Measurements from ENCODE around the gene SFTA2.
"Not testable (repeated sequence)": the region's sequence is repeated elsewhere in the genome, so short reads cannot be mapped to it uniquely, and the experiment has no call there.

Gene SFTA2

DNA sequence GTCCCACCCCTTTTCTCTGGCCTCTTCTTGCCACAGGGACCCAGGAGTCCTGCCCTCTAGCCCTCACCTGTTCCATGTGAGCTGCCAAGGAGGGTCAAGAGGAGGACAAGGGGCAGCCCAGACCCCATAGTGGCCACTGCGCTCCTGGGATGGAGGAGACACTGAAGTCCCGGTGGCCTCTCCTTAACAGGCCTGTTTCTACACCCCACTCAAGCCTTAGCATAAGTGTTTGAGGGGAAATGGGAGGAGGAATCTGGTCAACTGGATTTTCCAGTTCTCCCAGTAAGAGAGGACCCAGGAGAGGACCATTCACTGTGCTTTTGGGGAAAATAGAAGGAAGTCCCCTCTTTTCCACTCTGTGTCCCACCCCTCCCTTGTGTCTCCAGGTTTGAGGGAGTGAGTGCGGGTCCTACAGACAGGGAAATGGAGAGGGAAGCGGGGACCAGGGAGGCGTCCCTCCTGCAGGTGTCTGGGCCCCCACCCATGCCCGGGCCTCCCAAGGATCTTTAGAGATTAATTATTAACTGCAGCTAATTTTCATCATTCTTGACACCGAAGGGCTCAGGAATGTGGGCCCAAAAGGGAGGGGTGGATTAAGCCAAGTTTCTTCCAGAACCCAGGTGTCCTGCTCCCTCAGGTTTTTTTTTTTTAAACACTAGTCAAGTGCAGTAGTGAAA is at the start of gene SFTA2:
TSS of gene SFTA2 (minus strand) at position 202 of the 677 bp plus-strand sequence. CDS start at position 128, 74 bp downstream.
- peaks cover 4 to 6% of the 10 kb centered on the region in 2 donors for H3K9me3 ChIP-seq (ENCODE audit: control insufficient read depth in 1 of 2, low read length in 2 of 2)
- no peaks in the 10 kb centered on the region for H3K27me3 ChIP-seq (ENCODE audit: control insufficient read depth in 1 of 2, insufficient read depth in 2 of 2, low read length in 2 of 2)
- H3K9ac ChIP-seq (ENCODE audit: low read depth in 1 of 2, low read length in 2 of 2): no peak within 1 kb of the TSS
- H3K36me3 ChIP-seq (ENCODE audit: control insufficient read depth in 1 of 2, insufficient read depth in 2 of 2, low read length in 2 of 2): no peaks in the 10 kb centered on the region
- peaks cover 7% of the 10 kb centered on the region in 2 donors for H3K4me1 ChIP-seq (ENCODE audit: control insufficient read depth in 1 of 2, insufficient read depth in 2 of 2, low read length in 2 of 2)
- H3K4me3 ChIP-seq (ENCODE audit: low read depth in 1 of 2, low read length in 2 of 2): no peak within 1 kb of the TSS
- H3K27ac ChIP-seq (ENCODE audit: low read depth, low read length): no peak within 1 kb of the TSS

GRCh38 chr6:30979690-30980089 is 47.7 kb upstream of the SFTA2 start:
- Histone ChIP-seq H3K27me3 (ENCODE audit: control insufficient read depth in 1 of 2, insufficient read depth in 2 of 2, low read length in 2 of 2) (peaks cover 6 to 11% of the 10 kb centered on the region in 2 donors), H3K9ac (ENCODE audit: low read depth in 1 of 2, low read length in 2 of 2) (no peak overlapping the region), H3K9me3 (ENCODE audit: control insufficient read depth in 1 of 2, low read length in 2 of 2) (no peaks in the 10 kb centered on the region), H3K27ac (ENCODE audit: low read depth, low read length) (no peak overlapping the region), H3K4me1 (ENCODE audit: control insufficient read depth in 1 of 2, insufficient read depth in 2 of 2, low read length in 2 of 2) (peaks cover 5 to 8% of the 10 kb centered on the region in 2 donors), H3K4me3 (ENCODE audit: low read depth in 1 of 2, low read length in 2 of 2) (no peak overlapping the region), H3K36me3 (ENCODE audit: control insufficient read depth in 1 of 2, insufficient read depth in 2 of 2, low read length in 2 of 2) (no peaks in the 10 kb centered on the region)

DNA sequence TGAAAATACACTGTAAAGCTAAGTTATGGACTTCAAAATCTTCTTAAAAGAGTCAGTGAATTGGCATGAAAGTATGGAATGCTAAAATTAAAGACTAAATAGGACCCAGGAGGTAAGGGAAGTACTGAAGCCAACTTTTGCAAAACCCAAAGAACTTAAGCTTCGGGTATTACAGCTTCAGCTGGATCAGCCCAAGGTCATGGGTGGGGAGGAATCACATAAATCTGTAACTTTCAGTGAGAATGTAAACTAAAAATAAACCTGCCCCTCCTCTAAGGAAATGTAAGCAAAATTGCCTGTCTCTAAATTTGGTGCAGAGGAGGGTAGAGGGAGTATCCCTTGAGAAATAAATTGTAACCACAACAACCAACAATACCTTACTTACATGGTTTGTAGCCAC is 47.2 kb upstream of the SFTA2 start:
- H3K27ac ChIP-seq (ENCODE audit: low read depth, low read length): no peak overlapping the region
- H3K36me3 ChIP-seq (ENCODE audit: control insufficient read depth in 1 of 2, insufficient read depth in 2 of 2, low read length in 2 of 2): no peaks in the 10 kb centered on the region
- no peak overlapping the region for H3K9ac ChIP-seq (ENCODE audit: low read depth in 1 of 2, low read length in 2 of 2)
- peaks cover 5 to 8% of the 10 kb centered on the region in 2 donors for H3K4me1 ChIP-seq (ENCODE audit: control insufficient read depth in 1 of 2, insufficient read depth in 2 of 2, low read length in 2 of 2)
- H3K9me3 ChIP-seq (ENCODE audit: control insufficient read depth in 1 of 2, low read length in 2 of 2): no peaks in the 10 kb centered on the region
- H3K27me3 ChIP-seq (ENCODE audit: control insufficient read depth in 1 of 2, insufficient read depth in 2 of 2, low read length in 2 of 2): peaks cover 6 to 11% of the 10 kb centered on the region in 2 donors
- H3K4me3 ChIP-seq (ENCODE audit: low read depth in 1 of 2, low read length in 2 of 2): no peak overlapping the region

- Histone ChIP-seq H3K27ac (ENCODE audit: low read depth, low read length) (no peak overlapping the region), H3K9ac (ENCODE audit: low read depth in 1 of 2, low read length in 2 of 2) (no peak overlapping the region), H3K9me3 (ENCODE audit: control insufficient read depth in 1 of 2, low read length in 2 of 2) (no peaks in the 10 kb centered on the region), H3K27me3 (ENCODE audit: control insufficient read depth in 1 of 2, insufficient read depth in 2 of 2, low read length in 2 of 2) (peaks cover 5 to 6% of the 10 kb centered on the region in 2 donors), H3K4me3 (ENCODE audit: low read depth in 1 of 2, low read length in 2 of 2) (no peak overlapping the region), H3K4me1 (ENCODE audit: control insufficient read depth in 1 of 2, insufficient read depth in 2 of 2, low read length in 2 of 2) (no peaks in the 10 kb centered on the region), H3K36me3 (ENCODE audit: control insufficient read depth in 1 of 2, insufficient read depth in 2 of 2, low read length in 2 of 2) (no peaks in the 10 kb centered on the region)
These were observed 42.7 kb upstream of the SFTA2 start for GRCh38 chr6:30974490-30975252.

DNA sequence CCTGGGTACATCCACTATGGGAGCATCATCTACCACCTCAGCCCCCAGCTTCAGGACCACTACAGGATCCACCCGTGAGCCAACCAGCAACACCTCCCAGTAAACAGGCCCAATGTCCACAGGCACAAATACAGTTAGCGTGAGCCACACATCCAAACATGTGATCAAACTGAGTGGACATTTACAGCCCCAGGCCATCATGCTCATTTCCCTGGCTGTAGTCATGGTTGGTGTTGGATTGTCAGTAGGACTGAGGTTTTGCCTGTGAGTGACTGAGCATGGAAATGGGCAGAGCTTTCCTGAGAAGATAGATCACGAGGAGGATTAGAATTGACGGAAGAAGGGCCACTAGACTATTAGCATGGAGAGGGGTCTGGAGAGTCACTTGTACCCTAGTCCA is 40.8 kb upstream of the SFTA2 start:
- Histone ChIP-seq H3K36me3 (ENCODE audit: control insufficient read depth in 1 of 2, insufficient read depth in 2 of 2, low read length in 2 of 2) (no peaks in the 10 kb centered on the region), H3K4me1 (ENCODE audit: control insufficient read depth in 1 of 2, insufficient read depth in 2 of 2, low read length in 2 of 2) (no peaks in the 10 kb centered on the region), H3K27me3 (ENCODE audit: control insufficient read depth in 1 of 2, insufficient read depth in 2 of 2, low read length in 2 of 2) (no peaks in the 10 kb centered on the region), H3K4me3 (ENCODE audit: low read depth in 1 of 2, low read length in 2 of 2) (no peak overlapping the region), H3K9me3 (ENCODE audit: control insufficient read depth in 1 of 2, low read length in 2 of 2) (no peaks in the 10 kb centered on the region), H3K27ac (ENCODE audit: low read depth, low read length) (no peak overlapping the region), H3K9ac (ENCODE audit: low read depth in 1 of 2, low read length in 2 of 2) (no peak overlapping the region)

GRCh38 chr6:30970946-30971345 is 39.0 kb upstream of the SFTA2 start:
- no peaks in the 10 kb centered on the region for H3K36me3 ChIP-seq (ENCODE audit: control insufficient read depth in 1 of 2, insufficient read depth in 2 of 2, low read length in 2 of 2)
- H3K27me3 ChIP-seq (ENCODE audit: control insufficient read depth in 1 of 2, insufficient read depth in 2 of 2, low read length in 2 of 2): peaks cover 0 to 1% of the 10 kb centered on the region in 2 donors

GRCh38 chr6:30969171-30969570 is 37.2 kb upstream of the SFTA2 start:
- not testable (repeated sequence) for H3K9ac ChIP-seq (ENCODE audit: low read depth in 1 of 2, low read length in 2 of 2); H3K4me1 ChIP-seq (ENCODE audit: control insufficient read depth in 1 of 2, insufficient read depth in 2 of 2, low read length in 2 of 2); H3K4me3 ChIP-seq (ENCODE audit: low read depth in 1 of 2, low read length in 2 of 2); H3K27ac ChIP-seq (ENCODE audit: low read depth, low read length); H3K27me3 ChIP-seq (ENCODE audit: control insufficient read depth in 1 of 2, insufficient read depth in 2 of 2, low read length in 2 of 2); H3K9me3 ChIP-seq (ENCODE audit: control insufficient read depth in 1 of 2, low read length in 2 of 2); H3K36me3 ChIP-seq (ENCODE audit: control insufficient read depth in 1 of 2, insufficient read depth in 2 of 2, low read length in 2 of 2)

More at GRCh38 chr6:30970946-30971345, 39.0 kb upstream of the SFTA2 start:
- H3K9me3 ChIP-seq (ENCODE audit: control insufficient read depth in 1 of 2, low read length in 2 of 2): no peaks in the 10 kb centered on the region
- H3K4me1 ChIP-seq (ENCODE audit: control insufficient read depth in 1 of 2, insufficient read depth in 2 of 2, low read length in 2 of 2): no peaks in the 10 kb centered on the region
- no peak overlapping the region for H3K9ac ChIP-seq (ENCODE audit: low read depth in 1 of 2, low read length in 2 of 2)
- no peak overlapping the region for H3K27ac ChIP-seq (ENCODE audit: low read depth, low read length)
- no peak overlapping the region for H3K4me3 ChIP-seq (ENCODE audit: low read depth in 1 of 2, low read length in 2 of 2)

- Histone ChIP-seq H3K36me3 (ENCODE audit: control insufficient read depth in 1 of 2, insufficient read depth in 2 of 2, low read length in 2 of 2) (no peaks in the 10 kb centered on the region), H3K27ac (ENCODE audit: low read depth, low read length) (no peak overlapping the region), H3K27me3 (ENCODE audit: control insufficient read depth in 1 of 2, insufficient read depth in 2 of 2, low read length in 2 of 2) (peaks cover 0 to 7% of the 10 kb centered on the region in 2 donors), H3K4me3 (ENCODE audit: low read depth in 1 of 2, low read length in 2 of 2) (no peak overlapping the region), H3K9ac (ENCODE audit: low read depth in 1 of 2, low read length in 2 of 2) (no peak overlapping the region), H3K9me3 (ENCODE audit: control insufficient read depth in 1 of 2, low read length in 2 of 2) (no peaks in the 10 kb centered on the region), H3K4me1 (ENCODE audit: control insufficient read depth in 1 of 2, insufficient read depth in 2 of 2, low read length in 2 of 2) (no peaks in the 10 kb centered on the region)
These were observed 34.2 kb upstream of the SFTA2 start for GRCh38 chr6:30966154-30966553.

DNA sequence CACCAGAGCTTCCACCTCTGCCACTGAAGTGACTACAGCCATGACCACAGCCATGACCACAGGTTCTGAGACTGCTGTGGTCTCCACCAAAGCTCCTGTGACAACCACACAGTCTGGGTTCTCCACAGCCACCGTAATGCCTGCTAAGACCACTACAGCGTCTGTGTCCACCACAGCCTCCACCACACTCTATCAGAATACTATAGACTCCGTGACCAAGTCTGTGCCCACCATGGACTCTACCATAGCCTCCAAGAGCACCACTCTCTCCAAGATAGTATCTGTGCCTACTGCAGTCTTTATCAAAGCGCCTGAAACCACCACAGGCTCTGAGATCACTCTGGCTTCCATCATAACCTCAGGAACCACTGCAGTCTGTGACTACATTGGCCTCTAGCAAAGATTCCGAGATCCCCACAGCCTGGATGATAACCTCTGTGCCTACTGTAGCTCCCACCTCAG is 33.2 kb upstream of the SFTA2 start:
- no peaks in the 10 kb centered on the region for H3K4me1 ChIP-seq (ENCODE audit: control insufficient read depth in 1 of 2, insufficient read depth in 2 of 2, low read length in 2 of 2)
- H3K9me3 ChIP-seq (ENCODE audit: control insufficient read depth in 1 of 2, low read length in 2 of 2): no peaks in the 10 kb centered on the region
- no peak overlapping the region for H3K27ac ChIP-seq (ENCODE audit: low read depth, low read length)
- H3K36me3 ChIP-seq (ENCODE audit: control insufficient read depth in 1 of 2, insufficient read depth in 2 of 2, low read length in 2 of 2): no peaks in the 10 kb centered on the region
- no peak overlapping the region for H3K4me3 ChIP-seq (ENCODE audit: low read depth in 1 of 2, low read length in 2 of 2)
- H3K27me3 ChIP-seq (ENCODE audit: control insufficient read depth in 1 of 2, insufficient read depth in 2 of 2, low read length in 2 of 2): peaks cover 0 to 7% of the 10 kb centered on the region in 2 donors
- no peak overlapping the region for H3K9ac ChIP-seq (ENCODE audit: low read depth in 1 of 2, low read length in 2 of 2)

- H3K4me3 ChIP-seq (ENCODE audit: low read depth in 1 of 2, low read length in 2 of 2): no peak overlapping the region
- H3K36me3 ChIP-seq (ENCODE audit: control insufficient read depth in 1 of 2, insufficient read depth in 2 of 2, low read length in 2 of 2): no peaks in the 10 kb centered on the region
- H3K4me1 ChIP-seq (ENCODE audit: control insufficient read depth in 1 of 2, insufficient read depth in 2 of 2, low read length in 2 of 2): no peaks in the 10 kb centered on the region
- peaks cover 0 to 7% of the 10 kb centered on the region in 2 donors for H3K27me3 ChIP-seq (ENCODE audit: control insufficient read depth in 1 of 2, insufficient read depth in 2 of 2, low read length in 2 of 2)
- H3K9me3 ChIP-seq (ENCODE audit: control insufficient read depth in 1 of 2, low read length in 2 of 2): no peaks in the 10 kb centered on the region
- H3K9ac ChIP-seq (ENCODE audit: low read depth in 1 of 2, low read length in 2 of 2): no peak overlapping the region
- H3K27ac ChIP-seq (ENCODE audit: low read depth, low read length): no peak overlapping the region
These were observed 32.1 kb upstream of the SFTA2 start for GRCh38 chr6:30964075-30964474.
